Central memory CD8-positive, alpha-beta T cell (primary cell): Measurements from ENCODE around the gene LAGE3.

ENCODE experiments used
- ATAC-seq: fragments of 150-1000 bp; cut with Tn5 transposase; replicated peaks from 2 replicates; pipeline ENCODE4 v1.10.0; 2022; ENCODE audit warnings: mild to moderate bottlenecking, moderate FRiP score, moderate number of reproducible peaks; ENCODE audit not compliant: poor library complexity, severe bottlenecking; ENCODE audit errors: extremely low read depth
- DNase-seq, 2 donors: peaks; one replicate each; pipeline ENCODE4 v3.0.0; 2021; ENCODE audit warnings: low spot score in 2 of 2
- H3K27ac Mint-ChIP-seq: one replicate; pipeline ENCODE4 v1.8.0; 2022; ENCODE audit warnings: low read depth, mild to moderate bottlenecking, moderate library complexity, mixed read lengths
- H3K27me3 Mint-ChIP-seq: one replicate; pipeline ENCODE4 v1.8.0; 2022; ENCODE audit warnings: mixed read lengths
- H3K36me3 Mint-ChIP-seq: one replicate; pipeline ENCODE4 v1.8.0; 2022; ENCODE audit warnings: mild to moderate bottlenecking, moderate library complexity, mixed read lengths; ENCODE audit not compliant: insufficient read depth
- H3K4me1 Mint-ChIP-seq: one replicate; pipeline ENCODE4 v1.8.0; 2022; ENCODE audit warnings: mixed read lengths
- H3K4me3 Mint-ChIP-seq: one replicate; pipeline ENCODE4 v1.8.0; 2022; ENCODE audit warnings: mild to moderate bottlenecking, moderate library complexity, mixed read lengths
- H3K9me3 Mint-ChIP-seq: one replicate; pipeline ENCODE4 v1.8.0; 2022; ENCODE audit warnings: mixed read lengths

The LAGE3 gene, protein sequence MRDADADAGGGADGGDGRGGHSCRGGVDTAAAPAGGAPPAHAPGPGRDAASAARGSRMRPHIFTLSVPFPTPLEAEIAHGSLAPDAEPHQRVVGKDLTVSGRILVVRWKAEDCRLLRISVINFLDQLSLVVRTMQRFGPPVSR

GRCh38 chrX:154478728-154479622 is at the start of gene LAGE3:
Gene LAGE3, minus strand, starts transcription at chrX:154479281. Its CDS starts 366 bp downstream, at chrX:154478915.
- peak; percentile 91 to 92 for DNase-seq
- ATAC-seq, result peak; percentile 84
- Mint-ChIP-seq H3K4me1 (peaks cover 5% of the 10 kb centered on the region), H3K9me3 (no peaks in the 10 kb centered on the region), H3K36me3 (peaks cover 15% of the 10 kb centered on the region), H3K27me3 (no peaks in the 10 kb centered on the region), H3K4me3 (peak within 1 kb of the TSS; percentile 77), H3K27ac (peak within 1 kb of the TSS; percentile 84)

DNA sequence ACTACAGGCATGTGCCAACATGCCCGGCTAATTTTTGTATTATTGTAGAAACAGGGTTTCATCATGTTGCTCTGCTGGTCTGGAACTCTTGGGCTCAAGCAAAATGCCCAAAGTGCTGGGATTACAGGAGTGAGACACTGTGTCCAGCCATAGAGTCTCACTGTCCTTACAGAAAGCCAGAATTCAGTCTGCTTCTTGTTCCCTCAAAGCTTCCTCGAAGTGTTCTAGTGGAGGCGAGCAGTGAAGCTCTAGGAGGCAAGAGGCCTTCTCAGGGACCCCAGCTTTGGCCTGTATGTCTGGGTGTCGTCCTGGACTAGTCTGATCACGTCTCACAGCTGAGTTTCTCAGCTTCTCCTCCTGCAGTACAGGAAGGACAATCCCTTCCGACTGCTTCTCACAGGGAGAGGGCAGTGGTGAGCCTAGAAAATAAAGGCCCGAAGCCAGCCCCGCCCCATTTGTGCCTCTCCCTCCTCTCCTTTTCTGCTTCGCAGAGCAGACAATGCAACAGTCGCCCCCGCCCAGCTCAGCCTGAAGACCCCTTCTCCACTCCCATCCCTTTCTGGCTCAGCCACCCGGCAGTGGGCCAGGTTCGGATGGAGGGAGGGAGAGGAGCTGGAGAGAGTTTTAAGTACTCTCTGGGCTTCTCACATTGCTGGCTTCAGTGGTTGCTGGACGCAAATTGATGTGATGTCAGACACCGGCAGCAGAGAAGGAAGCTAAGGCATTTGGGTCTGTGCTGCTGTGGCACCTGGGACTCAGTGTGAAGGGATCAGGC is 48.0 kb upstream of the LAGE3 start:
- no peaks in the 10 kb centered on the region for H3K9me3 Mint-ChIP-seq
- no peak overlapping the region for H3K27ac Mint-ChIP-seq
- no peak overlapping the region for H3K4me3 Mint-ChIP-seq
- peaks cover 5% of the 10 kb centered on the region for H3K36me3 Mint-ChIP-seq
- DNase-seq (no peak), ATAC-seq (peak; percentile 65)
- H3K27me3 Mint-ChIP-seq, result no peaks in the 10 kb centered on the region
- H3K4me1 Mint-ChIP-seq, result peaks cover 12% of the 10 kb centered on the region

GRCh38 chrX:154525606-154526490 is 46.8 kb upstream of the LAGE3 start:
- no peak overlapping the region for H3K4me3 Mint-ChIP-seq
- H3K27ac Mint-ChIP-seq, result no peak overlapping the region
- no peaks in the 10 kb centered on the region for H3K9me3 Mint-ChIP-seq
- H3K36me3 Mint-ChIP-seq, result peaks cover 4% of the 10 kb centered on the region
- no peaks in the 10 kb centered on the region for H3K27me3 Mint-ChIP-seq
- DNase-seq (no peak), ATAC-seq (no peak)
- H3K4me1 Mint-ChIP-seq, result peaks cover 12% of the 10 kb centered on the region

DNA sequence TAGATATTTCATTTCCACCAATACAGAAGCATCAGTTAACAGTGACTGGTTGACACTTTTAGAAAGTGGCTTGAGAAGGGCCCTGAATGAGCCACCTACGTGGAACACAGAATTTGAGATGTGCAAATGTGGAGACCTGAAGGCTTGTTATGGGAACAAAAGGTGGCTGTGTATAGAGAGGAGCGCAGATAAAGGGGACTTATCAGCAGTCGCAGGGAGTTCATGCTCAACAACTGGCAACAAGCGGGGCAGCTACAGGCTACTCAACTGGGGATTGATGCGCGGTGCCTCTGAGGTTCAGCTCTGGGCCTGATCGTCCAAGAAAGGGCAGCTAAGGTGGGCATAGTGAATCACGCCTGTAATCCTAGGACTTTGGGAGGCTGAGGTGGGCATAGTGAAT is 40.3 kb upstream of the LAGE3 start:
- no peaks in the 10 kb centered on the region for H3K9me3 Mint-ChIP-seq
- H3K4me3 Mint-ChIP-seq, result no peak overlapping the region
- H3K27ac Mint-ChIP-seq, result no peak overlapping the region
- ATAC-seq, result no peak
- H3K4me1 Mint-ChIP-seq, result peaks cover 6% of the 10 kb centered on the region
- H3K27me3 Mint-ChIP-seq, result no peaks in the 10 kb centered on the region
- no peaks in the 10 kb centered on the region for H3K36me3 Mint-ChIP-seq
- no peak for DNase-seq

GRCh38 chrX:154517101-154517781 is 38.2 kb upstream of the LAGE3 start:
- no peak overlapping the region for H3K27ac Mint-ChIP-seq
- peaks cover 2% of the 10 kb centered on the region for H3K36me3 Mint-ChIP-seq
- H3K4me1 Mint-ChIP-seq, result peaks cover 14% of the 10 kb centered on the region
- no peaks in the 10 kb centered on the region for H3K27me3 Mint-ChIP-seq
- no peak for ATAC-seq
- no peak overlapping the region for H3K4me3 Mint-ChIP-seq
- no peaks in the 10 kb centered on the region for H3K9me3 Mint-ChIP-seq
- no peak for DNase-seq

- Mint-ChIP-seq H3K4me3 (peak overlapping the region; percentile 78), H3K36me3 (peaks cover 2% of the 10 kb centered on the region), H3K4me1 (peaks cover 15% of the 10 kb centered on the region), H3K27ac (peak overlapping the region; percentile 74), H3K27me3 (no peaks in the 10 kb centered on the region), H3K9me3 (no peaks in the 10 kb centered on the region)
- DNase-seq (peak in 1 of 2 donors; percentile 9), ATAC-seq (peak; percentile 55)
Observed at GRCh38 chrX:154516656-154517100, 37.6 kb upstream of the LAGE3 start.

- Mint-ChIP-seq H3K27me3 (no peaks in the 10 kb centered on the region), H3K4me1 (peaks cover 21% of the 10 kb centered on the region), H3K9me3 (no peaks in the 10 kb centered on the region), H3K36me3 (peaks cover 2% of the 10 kb centered on the region), H3K27ac (peak within 1 kb of the TSS; percentile 76), H3K4me3 (peak within 1 kb of the TSS; percentile 78)
- peak; percentile 93 for ATAC-seq
- peak; percentile 69 to 84 for DNase-seq
Observed at GRCh38 chrX:154515966-154516655, 37.0 kb upstream of the LAGE3 start, which contains the start of gene FAM3A. Gene FAM3A, minus strand, starts transcription at chrX:154516232. Its CDS starts 460 bp downstream, at chrX:154515772.

DNA sequence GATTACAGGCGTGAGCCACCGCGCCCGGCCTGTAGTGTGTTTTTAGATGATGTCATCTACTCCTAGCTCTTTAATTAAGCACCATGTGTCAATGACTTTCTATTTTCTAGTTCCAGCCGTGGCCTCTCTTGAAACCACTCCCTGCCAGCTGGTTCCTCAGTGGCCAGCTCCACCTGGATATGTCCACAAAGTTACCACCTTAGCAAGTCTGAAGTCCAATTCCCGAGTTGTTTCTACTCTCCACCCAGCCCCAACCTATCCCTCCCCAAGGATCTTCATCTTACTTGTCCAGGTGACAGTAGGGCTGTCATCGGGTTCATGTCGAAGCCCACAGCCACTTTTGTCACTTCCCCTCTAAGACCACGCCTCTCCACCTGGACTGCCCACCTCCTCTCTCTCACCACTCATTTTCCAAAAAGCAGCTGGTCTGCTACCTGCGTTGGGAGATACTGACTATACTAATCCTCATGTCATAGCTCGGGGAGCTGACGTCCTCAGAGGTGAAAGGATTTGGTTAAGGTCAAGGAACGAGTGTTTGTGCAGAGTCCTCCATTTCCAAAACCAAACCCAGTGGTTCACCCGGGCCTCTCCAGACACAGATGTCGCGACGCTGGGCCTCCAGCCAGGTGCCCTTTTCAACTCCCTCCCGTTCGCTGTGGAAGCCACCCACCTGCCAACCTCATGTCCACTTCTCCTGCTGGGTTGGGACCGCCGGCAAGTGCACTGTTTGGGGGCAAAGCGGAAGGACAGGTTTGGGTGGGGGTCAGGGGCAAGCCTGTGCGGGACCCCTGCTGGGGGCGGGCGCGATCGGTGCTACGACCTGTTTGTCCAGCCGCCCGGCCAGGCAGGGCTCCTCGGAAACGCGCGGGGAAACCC is 36.2 kb upstream of the LAGE3 start:
- peaks cover 2% of the 10 kb centered on the region for H3K36me3 Mint-ChIP-seq
- no peaks in the 10 kb centered on the region for H3K9me3 Mint-ChIP-seq
- H3K27ac Mint-ChIP-seq, result peak overlapping the region; percentile 76
- no peak for DNase-seq
- peaks cover 26% of the 10 kb centered on the region for H3K4me1 Mint-ChIP-seq
- peak overlapping the region; percentile 78 for H3K4me3 Mint-ChIP-seq
- no peaks in the 10 kb centered on the region for H3K27me3 Mint-ChIP-seq
- no peak for ATAC-seq

- Mint-ChIP-seq H3K36me3 (peaks cover 2% of the 10 kb centered on the region), H3K4me1 (peaks cover 26% of the 10 kb centered on the region), H3K27ac (no peak overlapping the region), H3K27me3 (no peaks in the 10 kb centered on the region), H3K9me3 (no peaks in the 10 kb centered on the region), H3K4me3 (peak overlapping the region; percentile 7)
- DNase-seq, result no peak
- ATAC-seq, result no peak
Observed at GRCh38 chrX:154513716-154514115, 34.6 kb upstream of the LAGE3 start.

DNA sequence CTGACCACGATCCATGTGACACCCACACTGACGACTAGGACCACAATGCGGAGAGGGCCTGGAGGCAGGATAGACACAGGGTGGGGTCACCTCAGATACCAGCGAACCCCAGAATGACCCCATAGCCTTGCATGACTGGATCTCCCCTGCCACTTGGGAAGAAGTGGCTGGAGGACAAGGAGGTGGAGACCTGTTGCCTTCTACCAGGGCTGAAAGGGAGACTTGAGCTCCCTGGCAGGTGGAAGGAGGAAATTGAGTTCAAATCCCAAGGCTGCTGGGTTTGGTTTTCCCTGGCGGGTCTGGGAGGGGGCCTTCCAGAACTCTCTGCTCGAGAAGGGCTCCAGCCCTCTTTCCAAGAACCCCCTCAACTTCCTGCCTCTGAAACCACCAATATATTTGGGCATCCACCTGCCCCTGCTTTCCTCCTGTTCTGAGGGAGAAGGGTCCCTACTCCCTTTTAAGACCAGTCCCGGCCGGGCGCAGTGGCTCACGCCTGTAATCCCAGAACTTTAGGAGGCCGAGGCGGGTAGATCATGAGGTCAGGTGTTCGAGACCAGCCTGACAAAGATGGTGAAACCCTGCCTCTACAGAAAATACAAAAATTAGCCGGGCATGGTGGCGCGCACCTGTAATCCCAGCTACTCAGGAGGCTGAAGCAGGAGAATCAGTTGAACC is 33.9 kb upstream of the LAGE3 start:
- ATAC-seq (no peak), DNase-seq (no peak)
- Mint-ChIP-seq H3K36me3 (peaks cover 2% of the 10 kb centered on the region), H3K4me3 (no peak overlapping the region), H3K27me3 (no peaks in the 10 kb centered on the region), H3K4me1 (peaks cover 26% of the 10 kb centered on the region), H3K9me3 (no peaks in the 10 kb centered on the region), H3K27ac (no peak overlapping the region)
